ENCODE results near the gene KIAA1143.

Gene KIAA1143

GRCh38 chr3:44761424-44762169 lies at the start of gene KIAA1143, which contains the start of gene KIF15:
KIAA1143 (minus strand) TSS chr3:44761619; CDS start chr3:44761602, 17 bp downstream.
KIF15 (plus strand) TSS chr3:44761794; CDS start chr3:44761866, 72 bp downstream.
- DNase-seq = peak; percentile 96 to 97

- no peak for DNase-seq
These were observed 44.5 kb upstream of the KIAA1143 start for GRCh38 chr3:44805960-44806359.

GRCh38 chr3:44803298-44803697 lies 41.9 kb upstream of the KIAA1143 start:
- DNase-seq = no peak

GRCh38 chr3:44802011-44802410 lies 40.6 kb upstream of the KIAA1143 start:
- DNase-seq = peak; percentile 86 to 88

- no peak for DNase-seq
These were observed 33.8 kb upstream of the KIAA1143 start for GRCh38 chr3:44795197-44795596.

- DNase-seq = no peak
These were observed 21.5 kb upstream of the KIAA1143 start for GRCh38 chr3:44782891-44783290.

GRCh38 chr3:44772099-44772442 lies 10.7 kb upstream of the KIAA1143 start:
- no peak for DNase-seq

GRCh38 chr3:44771424-44772098 lies 10.1 kb upstream of the KIAA1143 start:
- no peak for DNase-seq

GRCh38 chr3:44764248-44764647 lies 2.8 kb upstream of the KIAA1143 start:
- no peak for DNase-seq

- no peak for DNase-seq
These were observed 1.3 kb upstream of the KIAA1143 start for GRCh38 chr3:44762690-44763089.

- peak; percentile 37 to 45 for DNase-seq
These were observed 805 bp upstream of the KIAA1143 start for GRCh38 chr3:44762170-44762677.

- DNase-seq = peak in 1 of 2 experiments; percentile 17
These were observed 357 bp downstream of the KIAA1143 start for GRCh38 chr3:44761101-44761423.

- no peak for DNase-seq
These were observed 26.7 kb downstream of the KIAA1143 start for GRCh38 chr3:44734646-44735168.

- DNase-seq = peak; percentile 49 to 72
These were observed 32.0 kb downstream of the KIAA1143 start, which contains the start of gene ZNF501 for GRCh38 chr3:44729384-44729910. ZNF501 (plus strand) TSS chr3:44729635; CDS start chr3:44734422, 4,787 bp downstream.

- DNase-seq = no peak
These were observed 39.4 kb downstream of the KIAA1143 start for GRCh38 chr3:44722103-44722401.

GRCh38 chr3:44721231-44722102 lies 40.0 kb downstream of the KIAA1143 start:
- DNase-seq = no peak

- DNase-seq = no peak
These were observed 48.9 kb downstream of the KIAA1143 start, which contains the start of gene ZNF502 for GRCh38 chr3:44712455-44713075. ZNF502 (plus strand) TSS chr3:44712660; CDS start chr3:44720262, 7,602 bp downstream.
